RKO (cell line): ENCODE data around the gene NFIX.
"Not testable (repeated sequence)": the region's sequence is repeated elsewhere in the genome, so short reads cannot be mapped to it uniquely, and the experiment has no call there.

ENCODE experiments used
- DNase-seq: peaks from one replicate; pipeline ENCODE4 v3.0.0-alpha.2; 2016; ENCODE audit warnings: low spot score

Gene NFIX

GRCh38 chr19:12959481-12959880 lies 35.8 kb upstream of the NFIX start:
- no peak for DNase-seq

GRCh38 chr19:12965017-12965811 lies 30.1 kb upstream of the NFIX start:
- DNase-seq = peak; percentile 70

- DNase-seq = no peak
Measured at GRCh38 chr19:12965812-12966135, 29.5 kb upstream of the NFIX start.

GRCh38 chr19:12967907-12968306 lies 27.4 kb upstream of the NFIX start:
- peak; percentile 62 for DNase-seq

- no peak for DNase-seq
Measured at GRCh38 chr19:12969292-12969988, 25.8 kb upstream of the NFIX start, which contains the start of gene DAND5. DAND5 (plus strand) TSS chr19:12969576; CDS start chr19:12969661, 85 bp downstream.

GRCh38 chr19:12970070-12970820 lies 25.0 kb upstream of the NFIX start:
- no peak for DNase-seq

GRCh38 chr19:12973236-12973635 lies 22.0 kb upstream of the NFIX start:
- no peak for DNase-seq

GRCh38 chr19:12974301-12975220 lies 20.7 kb upstream of the NFIX start:
- DNase-seq = no peak

- no peak for DNase-seq
Measured at GRCh38 chr19:12975221-12975741, 20.0 kb upstream of the NFIX start.

GRCh38 chr19:12976109-12976508 lies 19.2 kb upstream of the NFIX start:
- DNase-seq = not testable (repeated sequence)

GRCh38 chr19:12979974-12980373 lies 15.3 kb upstream of the NFIX start:
- no peak for DNase-seq

- no peak for DNase-seq
Measured at GRCh38 chr19:12982648-12983047, 12.6 kb upstream of the NFIX start.

- no peak for DNase-seq
Measured at GRCh38 chr19:12983091-12983490, 12.2 kb upstream of the NFIX start.

- DNase-seq = peak; percentile 81
Measured at GRCh38 chr19:12983542-12984142, 11.6 kb upstream of the NFIX start.

GRCh38 chr19:12984143-12984627 lies 11.1 kb upstream of the NFIX start:
- no peak for DNase-seq

- no peak for DNase-seq
Measured at GRCh38 chr19:12984683-12985048, 10.6 kb upstream of the NFIX start.

GRCh38 chr19:12985049-12985776 lies 10.1 kb upstream of the NFIX start:
- DNase-seq = peak; percentile 70

GRCh38 chr19:12986726-12987125 lies 8.5 kb upstream of the NFIX start:
- DNase-seq = no peak

GRCh38 chr19:12987190-12987589 lies 8.1 kb upstream of the NFIX start:
- no peak for DNase-seq

- no peak for DNase-seq
Measured at GRCh38 chr19:12987781-12988180, 7.5 kb upstream of the NFIX start.
